Keratinocyte (primary cell): ENCODE measurements around the gene HDDC2. TPM values are rescaled to one million over a fixed set of nuclear protein-coding genes. Genes with fewer than 3 reads are reported as not detected.

ENCODE experiments used
- DNase-seq: peaks from one replicate; pipeline ENCODE4 v3.0.0-alpha.2; 2011; ENCODE audit warnings: low read depth, missing footprints, low spot score
- FAIRE-seq: peaks from 2 replicates; lab custom pipeline; 2011; peaks lifted over from hg19 to GRCh38; lab: Jason Lieb, UNC
- H2AFZ ChIP-seq: 2 replicates; pipeline ENCODE4 v1.6.0; 2012; ENCODE audit warnings: low read length, control low read depth, inconsistent platforms; ENCODE audit not compliant: control insufficient read depth
- H3K27ac ChIP-seq: 2 replicates; pipeline ENCODE4 v1.5.1; 2011; ENCODE audit warnings: low read length; ENCODE audit not compliant: control insufficient read depth, insufficient read depth
- H3K27me3 ChIP-seq: 3 replicates; pipeline ENCODE4 v1.6.0; 2011; ENCODE audit warnings: low read length; ENCODE audit not compliant: control insufficient read depth, insufficient read depth; ENCODE audit errors: extremely low read depth
- H3K36me3 ChIP-seq, 2 experiments: 2 replicates in 1 of 2; 3 replicates in 1 of 2; pipeline ENCODE4 v1.5.1; 2011; ENCODE audit warnings: low read length in 2 of 2, mild to moderate bottlenecking in 1 of 2; ENCODE audit not compliant: control insufficient read depth in 2 of 2, insufficient read depth in 2 of 2; ENCODE audit errors: extremely low read depth in 1 of 2
- H3K4me1 ChIP-seq: 3 replicates; pipeline ENCODE4 v1.5.1; 2011; ENCODE audit warnings: low read length; ENCODE audit not compliant: control insufficient read depth, insufficient read depth; ENCODE audit errors: extremely low read depth
- H3K4me2 ChIP-seq: 3 replicates; pipeline ENCODE4 v1.6.0; 2011; ENCODE audit warnings: low read depth, low read length; ENCODE audit not compliant: control insufficient read depth, insufficient read depth; ENCODE audit errors: extremely low read depth
- H3K4me3 ChIP-seq, 3 experiments: fragments of 200-600 bp in 1 of 3; sonication (generic) in 1 of 3; 2 replicates in 2 of 3; 3 replicates in 1 of 3; pipeline ENCODE4 v1.5.1; 2011 to 2016; ENCODE audit warnings: low read length in 3 of 3, mild to moderate bottlenecking in 3 of 3, control low read depth in 2 of 3, inconsistent platforms in 1 of 3, low read depth in 1 of 3, mixed read lengths in 1 of 3, mixed run types in 1 of 3, moderate library complexity in 1 of 3; ENCODE audit not compliant: control insufficient read depth in 2 of 3, insufficient read depth in 2 of 3; ENCODE audit errors: extremely low read depth in 1 of 3
- H3K79me2 ChIP-seq: 2 replicates; pipeline ENCODE4 v1.6.0; 2012; ENCODE audit warnings: low read length; ENCODE audit not compliant: control insufficient read depth, insufficient read depth
- H3K9ac ChIP-seq: 3 replicates; pipeline ENCODE4 v1.6.0; 2011; ENCODE audit warnings: low read length; ENCODE audit not compliant: control insufficient read depth, insufficient read depth; ENCODE audit errors: extremely low read depth
- H3K9me1 ChIP-seq: 3 replicates; pipeline ENCODE4 v1.6.0; 2011; ENCODE audit warnings: low read length; ENCODE audit not compliant: control insufficient read depth, insufficient read depth; ENCODE audit errors: extremely low read depth
- H3K9me3 ChIP-seq: 2 replicates; pipeline ENCODE4 v1.5.1; 2012; ENCODE audit warnings: low read depth, low read length; ENCODE audit not compliant: control insufficient read depth
- H4K20me1 ChIP-seq: 3 replicates; pipeline ENCODE4 v1.6.0; 2011; ENCODE audit warnings: low read length; ENCODE audit not compliant: control insufficient read depth, insufficient read depth; ENCODE audit errors: extremely low read depth
- EZH2 ChIP-seq: IDR thresholded peaks from one replicate; pipeline ENCODE4 v1.6.1; 2012; ENCODE audit warnings: inconsistent platforms, mild to moderate bottlenecking, low read length, moderate library complexity
- dilution Hi-C: fragments of 300-500 bp; cut with MboI; formaldehyde crosslinking; loops from one replicate; pipeline ENCODE4 v1.7.0; 2020; ENCODE audit warnings: low sequenced_read_pairs; ENCODE audit not compliant: extremely low pct_ligation_motif_present
- polyA plus RNA-seq, 5 experiments: library from polyadenylated mRNA; depleted of rRNA in 3 of 5; stranded (reverse) in 3 of 5; stranded (forward) in 1 of 5; unstranded in 1 of 5; fragments of >200 nt; gene quantifications; 1 replicate in 1 of 5; 2 replicates in 3 of 5; 3 replicates in 1 of 5; pipeline versions ENCODE4 v1.2.1 to v1.2.3, GENCODE V29; 2011 to 2012; ENCODE audit warnings: missing spikeins in 2 of 5, low read depth in 1 of 5, low replicate concordance in 1 of 5
- TF ChIP-seq, protein P1 (sequence below), 3 experiments: IDR thresholded peaks in 1 of 3; conservative IDR thresholded peaks in 1 of 3; optimal IDR thresholded peaks in 1 of 3; 2 replicates in 2 of 3; 3 replicates in 1 of 3; pipeline versions ENCODE3 to v1.5.1; 2011; ENCODE audit warnings: low read length in 3 of 3, mild to moderate bottlenecking in 3 of 3, moderate library complexity in 2 of 3, control low read depth in 1 of 3, inconsistent platforms in 1 of 3; ENCODE audit not compliant: insufficient read depth in 2 of 3; ENCODE audit errors: extremely low read depth in 1 of 3

HDDC2 gene
- polyA plus RNA-seq, 1 donor (not counting 4 experiments of a cell fraction or from before 2014, with no cell fraction given): 75.8 TPM

GRCh38 chr6:125279961-125280360 is 21.8 kb downstream of the HDDC2 start:
- Histone ChIP-seq H3K4me3 (no peak overlapping the region), H3K36me3 (peaks cover 0 to 11% of the 10 kb centered on the region in 2 experiments), H3K9ac (no peak overlapping the region), H3K27ac (no peak overlapping the region), H3K4me1 (no peaks in the 10 kb centered on the region), H4K20me1 (no peaks in the 10 kb centered on the region), H3K9me1 (no peaks in the 10 kb centered on the region), H2AFZ (no peak overlapping the region), H3K79me2 (no peaks in the 10 kb centered on the region), H3K9me3 (no peaks in the 10 kb centered on the region), H3K27me3 (no peaks in the 10 kb centered on the region), H3K4me2 (no peak overlapping the region)
- dilution Hi-C loops: no loop called here
- TF ChIP-seq EZH2: no peak
- DNase-seq (no peak), FAIRE-seq (no peak)

DNA sequence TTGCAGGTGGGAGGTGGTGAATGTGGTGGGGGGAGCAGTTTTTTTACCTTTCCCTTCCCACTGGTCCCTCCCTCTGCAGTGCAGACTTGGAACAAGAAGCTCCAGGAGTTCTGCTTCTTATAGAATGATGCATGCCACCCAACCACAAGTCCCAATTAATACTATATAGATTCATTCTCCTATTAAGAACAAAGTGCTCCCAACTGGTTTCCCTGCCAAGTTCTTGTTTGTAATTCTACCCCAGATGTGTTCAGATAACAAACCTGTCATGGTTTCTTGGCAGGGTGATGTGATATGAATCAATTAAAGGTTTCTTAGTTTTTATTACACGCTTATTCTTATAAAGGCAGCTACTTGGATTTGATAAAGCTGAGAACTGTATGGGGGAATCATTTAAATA is 23.9 kb downstream of the HDDC2 start:
- TF ChIP-seq, protein P1, sequence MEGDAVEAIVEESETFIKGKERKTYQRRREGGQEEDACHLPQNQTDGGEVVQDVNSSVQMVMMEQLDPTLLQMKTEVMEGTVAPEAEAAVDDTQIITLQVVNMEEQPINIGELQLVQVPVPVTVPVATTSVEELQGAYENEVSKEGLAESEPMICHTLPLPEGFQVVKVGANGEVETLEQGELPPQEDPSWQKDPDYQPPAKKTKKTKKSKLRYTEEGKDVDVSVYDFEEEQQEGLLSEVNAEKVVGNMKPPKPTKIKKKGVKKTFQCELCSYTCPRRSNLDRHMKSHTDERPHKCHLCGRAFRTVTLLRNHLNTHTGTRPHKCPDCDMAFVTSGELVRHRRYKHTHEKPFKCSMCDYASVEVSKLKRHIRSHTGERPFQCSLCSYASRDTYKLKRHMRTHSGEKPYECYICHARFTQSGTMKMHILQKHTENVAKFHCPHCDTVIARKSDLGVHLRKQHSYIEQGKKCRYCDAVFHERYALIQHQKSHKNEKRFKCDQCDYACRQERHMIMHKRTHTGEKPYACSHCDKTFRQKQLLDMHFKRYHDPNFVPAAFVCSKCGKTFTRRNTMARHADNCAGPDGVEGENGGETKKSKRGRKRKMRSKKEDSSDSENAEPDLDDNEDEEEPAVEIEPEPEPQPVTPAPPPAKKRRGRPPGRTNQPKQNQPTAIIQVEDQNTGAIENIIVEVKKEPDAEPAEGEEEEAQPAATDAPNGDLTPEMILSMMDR (optimal IDR thresholded peaks at IDR 0.05 in 1 of 3, IDR thresholded peaks at IDR 0.05 in 1 of 3, conservative IDR thresholded peaks at IDR 0.05 in 1 of 3; ENCODE audit: extremely low read depth in 1 of 3, insufficient read depth in 2 of 3, low read length in 3 of 3): no peak
- TF ChIP-seq EZH2: no peak
- Histone ChIP-seq H3K36me3 (peaks cover 0 to 11% of the 10 kb centered on the region in 2 experiments), H2AFZ (no peak overlapping the region), H3K9ac (no peak overlapping the region), H3K9me3 (no peaks in the 10 kb centered on the region), H3K79me2 (no peaks in the 10 kb centered on the region), H3K9me1 (no peaks in the 10 kb centered on the region), H4K20me1 (no peaks in the 10 kb centered on the region), H3K4me2 (no peak overlapping the region), H3K27ac (no peak overlapping the region), H3K4me1 (peaks cover 12% of the 10 kb centered on the region), H3K27me3 (no peaks in the 10 kb centered on the region), H3K4me3 (no peak overlapping the region)
- FAIRE-seq: no peak
- dilution Hi-C loops: no loop called here
- no peak for DNase-seq

DNA sequence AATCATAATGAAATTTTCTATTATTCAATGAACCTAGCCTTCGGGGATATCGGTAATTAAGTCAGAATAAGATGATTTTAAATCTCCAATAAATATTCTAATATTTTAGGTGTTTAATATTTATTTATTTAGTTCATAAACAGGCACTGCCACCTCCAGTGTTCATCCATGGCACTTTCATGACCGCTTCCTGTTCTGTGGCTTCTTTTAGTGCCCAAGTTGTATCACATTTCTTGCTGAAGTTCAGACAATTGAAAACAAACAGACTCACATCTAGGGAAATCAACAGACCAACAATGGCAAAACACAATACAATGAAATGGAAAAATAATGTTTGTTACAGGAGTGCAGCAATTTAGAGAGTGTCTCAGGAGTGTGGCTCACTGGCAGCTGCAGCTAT is 26.0 kb downstream of the HDDC2 start:
- no peak overlapping the region for H3K9ac ChIP-seq
- H3K27ac ChIP-seq: no peak overlapping the region
- peaks cover 5 to 17% of the 10 kb centered on the region in 2 experiments for H3K36me3 ChIP-seq
- no peaks in the 10 kb centered on the region for H3K79me2 ChIP-seq
- no peak overlapping the region for H2AFZ ChIP-seq
- H3K9me1 ChIP-seq: no peaks in the 10 kb centered on the region
- no peak for TF ChIP-seq EZH2
- TF ChIP-seq, protein P1 (optimal IDR thresholded peaks at IDR 0.05 in 1 of 3, IDR thresholded peaks at IDR 0.05 in 1 of 3, conservative IDR thresholded peaks at IDR 0.05 in 1 of 3; ENCODE audit: extremely low read depth in 1 of 3, insufficient read depth in 2 of 3, low read length in 3 of 3): no peak
- no peaks in the 10 kb centered on the region for H3K9me3 ChIP-seq
- H4K20me1 ChIP-seq: no peaks in the 10 kb centered on the region
- dilution Hi-C loops: no loop called here
- no peak overlapping the region for H3K4me3 ChIP-seq
- H3K4me1 ChIP-seq: peaks cover 12% of the 10 kb centered on the region
- no peaks in the 10 kb centered on the region for H3K27me3 ChIP-seq
- DNase-seq (no peak), FAIRE-seq (no peak)
- H3K4me2 ChIP-seq: no peak overlapping the region
